Hepatocyte (in vitro differentiated cells): ENCODE data around the gene CENPB. TPM values are rescaled to one million over a fixed set of nuclear protein-coding genes. Genes with fewer than 3 reads are reported as not detected.

Experiments used
- DNase-seq: peaks from one replicate; pipeline ENCODE4 v3.0.0-alpha.2; 2016; ENCODE audit warnings: low spot score
- H2AFZ ChIP-seq: fragments of 200-600 bp; sonication (generic); 2 replicates; pipeline ENCODE4 v1.6.0; 2016; ENCODE audit warnings: antibody characterized with exemption, mild to moderate bottlenecking
- H3K27ac ChIP-seq: fragments of 200-600 bp; sonication (generic); 2 replicates; pipeline ENCODE4 v1.5.1; 2016; ENCODE audit warnings: mild to moderate bottlenecking
- H3K27me3 ChIP-seq: fragments of 200-600 bp; sonication (generic); 2 replicates; pipeline ENCODE4 v1.6.1; 2016
- H3K36me3 ChIP-seq: fragments of 200-600 bp; sonication (generic); replicated peaks from 2 replicates; pipeline ENCODE4 v1.5.1; 2016; ENCODE audit warnings: low read depth; ENCODE audit not compliant: insufficient read depth
- H3K4me1 ChIP-seq: fragments of 200-600 bp; sonication (generic); 2 replicates; pipeline ENCODE4 v1.5.1; 2016; ENCODE audit warnings: mild to moderate bottlenecking, moderate library complexity; ENCODE audit not compliant: insufficient read depth
- H3K4me2 ChIP-seq: fragments of 200-600 bp; sonication (generic); 2 replicates; pipeline ENCODE4 v1.6.0; 2016
- H3K4me3 ChIP-seq: fragments of 200-600 bp; sonication (generic); 2 replicates; pipeline ENCODE4 v1.5.1; 2016; ENCODE audit warnings: mild to moderate bottlenecking
- H3K79me2 ChIP-seq: fragments of 200-600 bp; sonication (generic); 2 replicates; pipeline ENCODE4 v1.6.0; 2017; ENCODE audit warnings: mild to moderate bottlenecking
- H3K9me2 ChIP-seq: fragments of 200-600 bp; sonication (generic); replicated peaks from 2 replicates; pipeline ENCODE4 v1.6.0; 2017; ENCODE audit warnings: mild to moderate bottlenecking; ENCODE audit not compliant: insufficient read depth
- H3K9me3 ChIP-seq: fragments of 200-600 bp; sonication (generic); 2 replicates; pipeline ENCODE4 v1.5.1; 2016; ENCODE audit warnings: low read depth, mild to moderate bottlenecking
- H4K20me1 ChIP-seq: fragments of 200-600 bp; sonication (generic); 2 replicates; pipeline ENCODE4 v1.6.0; 2016; ENCODE audit warnings: mild to moderate bottlenecking; ENCODE audit not compliant: insufficient read depth, poor library complexity, severe bottlenecking
- EZH2 ChIP-seq: fragments of 200-600 bp; sonication (generic); IDR thresholded peaks from 2 replicates; pipeline ENCODE4 v1.6.1; 2016; ENCODE audit warnings: antibody characterized with exemption, mild to moderate bottlenecking, borderline replicate concordance
- EZH2phosphoT487 ChIP-seq: fragments of 200-600 bp; sonication (generic); IDR thresholded peaks from one replicate; pipeline ENCODE4 v1.6.1; 2018; ENCODE audit warnings: antibody characterized with exemption, mild to moderate bottlenecking, low read depth, moderate library complexity; ENCODE audit not compliant: unreplicated experiment, severe bottlenecking
- WGBS: methylation state at CpG from one replicate; pipeline ENCODE4 v1.1.6; 2016; ENCODE audit warnings: low lambda C conversion rate; ENCODE audit errors: missing lambda C conversion rate; 5-methylcytosine and 5-hydroxymethylcytosine counted together
- polyA plus RNA-seq: library from polyadenylated mRNA; unstranded; fragments of >200 nt; fragmentation: Nextera tagmentation; extraction: Ambion mirVana; gene quantifications from 2 replicates; pipeline ENCODE4 v1.2.1, GENCODE V29; 2016
- total RNA-seq: library from RNA; depleted of rRNA; stranded (reverse); fragments of >200 nt; gene quantifications from 2 replicates; pipeline ENCODE4 v1.2.3, GENCODE V29; 2014
- TF ChIP-seq, protein P1 (sequence below): fragments of 200-600 bp; sonication (generic); IDR thresholded peaks from 2 replicates; pipeline ENCODE4 v1.5.1; 2016; ENCODE audit warnings: antibody characterized with exemption, mild to moderate bottlenecking; ENCODE audit not compliant: poor library complexity

The CENPB gene
- total and polyA plus RNA-seq, 2 experiments from 2014 or later = 21.2 to 46.7 TPM

DNA sequence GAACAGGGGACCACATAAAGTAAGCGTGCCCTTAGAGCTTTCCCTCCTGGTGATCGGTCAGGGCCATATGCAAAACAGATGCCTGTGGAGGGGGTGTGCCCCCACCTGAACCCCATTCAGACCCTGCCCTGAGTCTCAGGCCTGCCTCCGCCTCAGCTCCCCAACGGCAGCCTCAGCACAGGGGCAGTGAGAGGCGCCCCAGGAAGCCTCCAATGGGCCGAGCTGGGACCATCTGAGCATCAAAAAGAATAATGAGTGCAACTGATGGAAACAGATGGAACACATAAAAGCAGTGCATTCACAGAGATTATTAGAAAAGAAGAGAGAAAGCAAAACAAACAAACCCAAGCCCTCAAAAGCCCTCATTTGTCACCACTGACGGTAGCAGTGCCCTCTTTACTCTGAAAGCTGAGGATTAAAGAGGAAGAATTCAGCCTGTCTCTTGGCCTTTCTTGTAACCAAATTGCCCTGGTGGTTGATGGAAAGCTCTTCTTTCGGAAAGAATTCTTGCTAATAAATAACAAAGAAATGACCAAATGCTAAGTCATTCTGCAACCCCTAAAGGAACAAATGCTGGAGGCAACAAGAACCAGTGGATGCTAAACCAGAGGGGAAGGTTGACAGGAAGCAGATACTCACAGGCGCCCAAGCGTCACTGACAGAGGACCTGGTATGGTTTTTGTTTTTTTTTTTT lies 25.7 kb downstream of the CENPB start:
- H3K4me3 ChIP-seq = no peak overlapping the region
- H2AFZ ChIP-seq = no peak overlapping the region
- no peak overlapping the region for H3K27ac ChIP-seq
- H3K27me3 ChIP-seq = no peaks in the 10 kb centered on the region
- no peaks in the 10 kb centered on the region for H4K20me1 ChIP-seq
- TF ChIP-seq EZH2phosphoT487 (no peak), EZH2 (no peak)
- TF ChIP-seq, protein P1, sequence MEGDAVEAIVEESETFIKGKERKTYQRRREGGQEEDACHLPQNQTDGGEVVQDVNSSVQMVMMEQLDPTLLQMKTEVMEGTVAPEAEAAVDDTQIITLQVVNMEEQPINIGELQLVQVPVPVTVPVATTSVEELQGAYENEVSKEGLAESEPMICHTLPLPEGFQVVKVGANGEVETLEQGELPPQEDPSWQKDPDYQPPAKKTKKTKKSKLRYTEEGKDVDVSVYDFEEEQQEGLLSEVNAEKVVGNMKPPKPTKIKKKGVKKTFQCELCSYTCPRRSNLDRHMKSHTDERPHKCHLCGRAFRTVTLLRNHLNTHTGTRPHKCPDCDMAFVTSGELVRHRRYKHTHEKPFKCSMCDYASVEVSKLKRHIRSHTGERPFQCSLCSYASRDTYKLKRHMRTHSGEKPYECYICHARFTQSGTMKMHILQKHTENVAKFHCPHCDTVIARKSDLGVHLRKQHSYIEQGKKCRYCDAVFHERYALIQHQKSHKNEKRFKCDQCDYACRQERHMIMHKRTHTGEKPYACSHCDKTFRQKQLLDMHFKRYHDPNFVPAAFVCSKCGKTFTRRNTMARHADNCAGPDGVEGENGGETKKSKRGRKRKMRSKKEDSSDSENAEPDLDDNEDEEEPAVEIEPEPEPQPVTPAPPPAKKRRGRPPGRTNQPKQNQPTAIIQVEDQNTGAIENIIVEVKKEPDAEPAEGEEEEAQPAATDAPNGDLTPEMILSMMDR = no peak
- no peak overlapping the region for H3K4me2 ChIP-seq
- H3K9me3 ChIP-seq = no peaks in the 10 kb centered on the region
- DNase-seq = no peak
- WGBS = 62% methylated on average over 10 of the region's 10 CpGs
- no peaks in the 10 kb centered on the region for H3K9me2 ChIP-seq
- H3K79me2 ChIP-seq = no peaks in the 10 kb centered on the region
- no peaks in the 10 kb centered on the region for H3K36me3 ChIP-seq
- no peaks in the 10 kb centered on the region for H3K4me1 ChIP-seq

DNA sequence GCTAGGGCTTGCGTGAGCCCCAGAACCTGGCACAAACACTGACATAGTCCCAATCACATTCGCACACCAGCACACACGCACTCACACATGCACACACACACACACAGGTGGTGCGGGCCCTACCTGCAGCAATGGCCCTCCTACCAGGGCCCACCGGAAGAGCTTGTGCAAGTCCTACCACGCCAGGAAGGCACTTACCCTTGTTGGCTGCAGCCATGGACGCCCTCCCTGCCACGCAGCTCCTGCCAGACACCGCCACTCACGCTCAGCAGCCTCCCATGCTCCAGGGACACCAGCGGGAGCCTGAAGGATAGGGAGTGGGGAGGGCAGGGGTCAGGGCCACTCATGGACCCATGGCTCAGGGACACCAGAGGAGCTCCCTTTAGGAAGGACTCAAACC lies 26.7 kb downstream of the CENPB start:
- DNase-seq = no peak
- Histone ChIP-seq H3K36me3 (no peaks in the 10 kb centered on the region), H3K4me1 (no peaks in the 10 kb centered on the region), H3K27ac (no peak overlapping the region), H3K27me3 (no peaks in the 10 kb centered on the region), H4K20me1 (no peaks in the 10 kb centered on the region), H3K9me3 (no peaks in the 10 kb centered on the region), H3K9me2 (no peaks in the 10 kb centered on the region), H2AFZ (no peak overlapping the region), H3K4me2 (no peak overlapping the region), H3K79me2 (no peaks in the 10 kb centered on the region), H3K4me3 (no peak overlapping the region)
- 94% methylated on average over 11 of the region's 11 CpGs for WGBS
- TF ChIP-seq, protein P1 = no peak
- TF ChIP-seq EZH2phosphoT487 (no peak), EZH2 (no peak)

DNA sequence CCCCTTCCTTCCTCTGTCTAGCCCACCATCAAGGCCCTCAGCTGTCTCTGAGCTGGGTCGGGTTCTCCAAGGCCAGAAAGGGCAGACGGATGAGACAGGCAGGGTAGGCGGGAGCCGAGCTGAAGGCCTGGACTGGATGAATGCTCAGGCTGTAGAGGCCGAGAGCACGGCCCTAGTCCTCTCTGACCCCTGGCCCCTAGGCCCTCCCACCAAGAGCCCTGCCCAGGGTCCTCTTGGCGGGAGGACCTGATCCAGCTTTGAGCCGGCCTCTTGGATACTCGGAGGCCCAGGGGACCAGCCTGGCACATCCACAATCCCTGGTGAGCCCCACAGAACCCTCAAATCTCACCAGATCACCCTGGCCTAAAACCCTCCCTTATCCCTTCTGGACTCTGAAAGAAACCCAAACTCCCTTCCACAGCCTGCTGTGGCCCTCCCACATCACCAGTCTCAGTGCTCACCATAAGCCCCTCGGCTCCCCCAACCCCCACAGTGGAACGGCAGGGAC lies 27.2 kb downstream of the CENPB start:
- Histone ChIP-seq H3K27ac (no peak overlapping the region), H2AFZ (no peak overlapping the region), H3K9me2 (no peaks in the 10 kb centered on the region), H3K4me1 (no peaks in the 10 kb centered on the region), H3K4me3 (no peak overlapping the region), H3K9me3 (no peaks in the 10 kb centered on the region), H4K20me1 (no peaks in the 10 kb centered on the region), H3K4me2 (no peak overlapping the region), H3K79me2 (no peaks in the 10 kb centered on the region), H3K36me3 (no peaks in the 10 kb centered on the region), H3K27me3 (no peaks in the 10 kb centered on the region)
- 90% methylated on average over 11 of the region's 11 CpGs for WGBS
- no peak for TF ChIP-seq EZH2phosphoT487
- TF ChIP-seq EZH2 = no peak
- TF ChIP-seq, protein P1 = no peak
- no peak for DNase-seq
